OCI-LY3 (cell line): ENCODE results near the gene ZNRF2.

ENCODE experiments used
- H2AFZ ChIP-seq: fragments of 200-600, 300-600 bp; shearing (Covaris generic); 2 replicates; pipeline ENCODE4 v1.6.0; 2014; ENCODE audit warnings: antibody characterized with exemption, low read depth, low read length
- H3K27ac ChIP-seq: fragments of 200-600, 300-600 bp; sonication (generic); 2 replicates; pipeline ENCODE4 v1.5.1; 2014; ENCODE audit warnings: mild to moderate bottlenecking, low read length, moderate library complexity, mixed read lengths
- H3K27me3 ChIP-seq: fragments of 200-600, 300-600 bp; sonication (generic); 2 replicates; pipeline ENCODE4 v1.6.1; 2014; ENCODE audit warnings: low read depth, low read length, mixed read lengths
- H3K36me3 ChIP-seq: fragments of 200-600, 300-600 bp; sonication (generic); replicated peaks from 2 replicates; pipeline ENCODE3; 2014; ENCODE audit warnings: low read depth, low read length, mixed read lengths
- H3K4me1 ChIP-seq: fragments of 300-600, 200-600 bp; sonication (generic); 2 replicates; pipeline ENCODE4 v1.6.1; 2014; ENCODE audit warnings: low read length, mixed read lengths
- H3K4me2 ChIP-seq: fragments of 200-600, 300-600 bp; sonication (generic); 2 replicates; pipeline ENCODE4 v1.6.1; 2014; ENCODE audit warnings: low read length, mixed read lengths
- H3K4me3 ChIP-seq: fragments of 300-600, 200-600 bp; sonication (generic); 2 replicates; pipeline ENCODE4 v1.5.1; 2014; ENCODE audit warnings: antibody characterized with exemption, mild to moderate bottlenecking, low read length, moderate library complexity
- H3K79me2 ChIP-seq: fragments of 300-600, 200-600 bp; shearing (Covaris generic); 2 replicates; pipeline ENCODE4 v1.6.1; 2014; ENCODE audit warnings: mild to moderate bottlenecking, low read length, mixed read lengths
- H3K9ac ChIP-seq: fragments of 300-600, 200-600 bp; shearing (Covaris generic); 2 replicates; pipeline ENCODE4 v1.6.0; 2014; ENCODE audit warnings: mild to moderate bottlenecking, low read length, moderate library complexity
- H3K9me3 ChIP-seq: fragments of 200-600, 300-600 bp; shearing (Covaris generic); 2 replicates; pipeline ENCODE4 v1.6.1; 2014; ENCODE audit warnings: low read length, mixed read lengths; ENCODE audit not compliant: insufficient read depth
- H4K20me1 ChIP-seq: fragments of 200-600, 300-600 bp; sonication (generic); 2 replicates; pipeline ENCODE4 v1.6.1; 2016; ENCODE audit warnings: low read length, mixed read lengths; ENCODE audit not compliant: insufficient read depth
- CTCF ChIP-seq: fragments of 200-600, 300-600 bp; sonication (generic); IDR thresholded peaks from 2 replicates; pipeline ENCODE4 v1.5.1; 2014; ENCODE audit warnings: antibody characterized with exemption, low read length, low read depth
- EZH2phosphoT487 ChIP-seq: fragments of 200-600 bp; shearing (Covaris generic); IDR thresholded peaks from 2 replicates; pipeline ENCODE4 v1.6.1; 2018; ENCODE audit warnings: antibody characterized with exemption, mixed run types, low read depth

The ZNRF2 gene

GRCh38 chr7:30364773-30365172 lies 80.4 kb downstream of the ZNRF2 start:
- no peaks in the 10 kb centered on the region for H3K79me2 ChIP-seq
- no peaks in the 10 kb centered on the region for H3K9me3 ChIP-seq
- H3K9ac ChIP-seq = no peak overlapping the region
- no peaks in the 10 kb centered on the region for H4K20me1 ChIP-seq
- no peak overlapping the region for H3K4me2 ChIP-seq
- no peak overlapping the region for H3K4me3 ChIP-seq
- peaks cover 4% of the 10 kb centered on the region; the same call in 1 of the 2 replicates for H3K4me1 ChIP-seq
- no peak overlapping the region for H2AFZ ChIP-seq
- TF ChIP-seq CTCF (no peak), EZH2phosphoT487 (no peak)
- H3K27ac ChIP-seq = no peak overlapping the region
- H3K27me3 ChIP-seq = no peaks in the 10 kb centered on the region
- H3K36me3 ChIP-seq = no peaks in the 10 kb centered on the region

- peaks cover 4% of the 10 kb centered on the region; the same call in 1 of the 2 replicates for H3K4me1 ChIP-seq
- no peak overlapping the region for H3K27ac ChIP-seq
- no peaks in the 10 kb centered on the region for H3K27me3 ChIP-seq
- no peak overlapping the region for H3K4me2 ChIP-seq
- H3K9me3 ChIP-seq = no peaks in the 10 kb centered on the region
- H3K79me2 ChIP-seq = no peaks in the 10 kb centered on the region
- no peak overlapping the region for H3K9ac ChIP-seq
- no peak overlapping the region for H3K4me3 ChIP-seq
- no peaks in the 10 kb centered on the region for H4K20me1 ChIP-seq
- no peak overlapping the region for H2AFZ ChIP-seq
- TF ChIP-seq EZH2phosphoT487 (no peak), CTCF (no peak)
- H3K36me3 ChIP-seq = no peaks in the 10 kb centered on the region
Observed at GRCh38 chr7:30365621-30366020, 81.2 kb downstream of the ZNRF2 start.

- H3K4me1 ChIP-seq = peaks cover 4% of the 10 kb centered on the region; the same call in 1 of the 2 replicates
- H3K79me2 ChIP-seq = no peaks in the 10 kb centered on the region
- H2AFZ ChIP-seq = no peak overlapping the region
- no peak for TF ChIP-seq CTCF
- TF ChIP-seq EZH2phosphoT487 = no peak
- H3K9ac ChIP-seq = no peak overlapping the region
- H3K4me3 ChIP-seq = no peak overlapping the region
- no peaks in the 10 kb centered on the region for H3K9me3 ChIP-seq
- no peaks in the 10 kb centered on the region for H3K27me3 ChIP-seq
- no peak overlapping the region for H3K4me2 ChIP-seq
- H4K20me1 ChIP-seq = no peaks in the 10 kb centered on the region
- H3K36me3 ChIP-seq = no peaks in the 10 kb centered on the region
- H3K27ac ChIP-seq = no peak overlapping the region
Observed at GRCh38 chr7:30366606-30367005, 82.2 kb downstream of the ZNRF2 start.

GRCh38 chr7:30367561-30367960 lies 83.2 kb downstream of the ZNRF2 start:
- H3K4me2 ChIP-seq = no peak overlapping the region
- H3K27ac ChIP-seq = no peak overlapping the region
- no peaks in the 10 kb centered on the region for H3K9me3 ChIP-seq
- no peak overlapping the region for H3K9ac ChIP-seq
- no peaks in the 10 kb centered on the region for H3K36me3 ChIP-seq
- no peaks in the 10 kb centered on the region for H3K79me2 ChIP-seq
- TF ChIP-seq EZH2phosphoT487 (no peak), CTCF (no peak)
- H2AFZ ChIP-seq = no peak overlapping the region
- H3K4me1 ChIP-seq = peaks cover 4% of the 10 kb centered on the region; the same call in 1 of the 2 replicates
- H3K27me3 ChIP-seq = no peaks in the 10 kb centered on the region
- H3K4me3 ChIP-seq = no peak overlapping the region
- H4K20me1 ChIP-seq = no peaks in the 10 kb centered on the region
